B cell (primary cell): ENCODE measurements around the gene SERTAD4. TPM values are rescaled to one million over a fixed set of nuclear protein-coding genes. Genes with fewer than 3 reads are reported as not detected.

Source experiments
- ATAC-seq: fragments of 200-7000 bp; cut with Tn5 transposase; one replicate; pipeline ENCODE4 v1.10.0; 2021; ENCODE audit warnings: low read depth, mild to moderate bottlenecking, moderate number of reproducible peaks, moderate library complexity
- CTCF ChIA-PET: fragments of 350-600 bp; sonication (Branson Sonifier 250); formaldehyde crosslinking; loops from one replicate; lab custom pipeline; 2021; ENCODE audit warnings: antibody characterized with exemption, inconsistent platforms; lab: Charles Lee
- POLR2A ChIA-PET: fragments of 350-600 bp; sonication (Branson Sonifier 250); formaldehyde crosslinking; loops from one replicate; lab custom pipeline; 2021; ENCODE audit warnings: antibody characterized with exemption; lab: Charles Lee
- DNase-seq: peaks from one replicate; pipeline ENCODE4 v3.0.0; 2013
- H2AFZ ChIP-seq: 2 replicates; pipeline ENCODE4 v1.6.1; 2012; ENCODE audit warnings: mild to moderate bottlenecking, low read depth, low read length; ENCODE audit not compliant: insufficient read depth, poor library complexity, severe bottlenecking
- H3K27ac ChIP-seq, 2 donors: 1 replicate in 1 of 2; 2 replicates in 1 of 2; pipeline ENCODE4 v1.5.1; 2012 to 2013; ENCODE audit warnings: low read length in 2 of 2, mild to moderate bottlenecking in 2 of 2, moderate library complexity in 1 of 2
- H3K27me3 ChIP-seq, 4 experiments: fragments of 200-600 bp in 1 of 4; sonication (generic) in 1 of 4; replicated peaks in 1 of 4; 1 replicate in 2 of 4; 2 replicates in 2 of 4; pipeline versions ENCODE4 v1.6.1 to v1.7.0; 2013 to 2016; ENCODE audit warnings: low read length in 3 of 4, mild to moderate bottlenecking in 2 of 4, mixed read lengths in 1 of 4, moderate library complexity in 1 of 4; ENCODE audit not compliant: insufficient read depth in 4 of 4, control insufficient read depth in 3 of 4; ENCODE audit errors: control extremely low read depth in 1 of 4
- H3K36me3 ChIP-seq, 2 experiments: replicated peaks in 1 of 2; 1 replicate in 1 of 2; 2 replicates in 1 of 2; pipeline versions ENCODE4 v1.6.1 to v1.7.1; 2013; ENCODE audit warnings: low read length in 1 of 2; ENCODE audit not compliant: insufficient read depth in 2 of 2, control insufficient read depth in 1 of 2; ENCODE audit errors: control extremely low read depth in 1 of 2, extremely low read depth in 1 of 2
- H3K4me1 ChIP-seq, 2 donors: fragments of 200-600 bp in 1 of 2; sonication (generic) in 1 of 2; 1 replicate in 1 of 2; 2 replicates in 1 of 2; pipeline versions ENCODE4 v1.5.1 to v1.6.1; 2013 to 2017; ENCODE audit warnings: low read length in 2 of 2; ENCODE audit not compliant: control insufficient read depth in 2 of 2, insufficient read depth in 2 of 2
- H3K4me2 ChIP-seq: replicated peaks from 2 replicates; pipeline ENCODE3; 2012; ENCODE audit warnings: mild to moderate bottlenecking, low read depth, low read length; ENCODE audit not compliant: poor library complexity, severe bottlenecking
- H3K4me3 ChIP-seq, 5 experiments: fragments of 200-600 bp in 1 of 5; sonication (generic) in 1 of 5; 1 replicate in 3 of 5; 2 replicates in 2 of 5; pipeline versions ENCODE4 v1.5.1 to v1.7.0; 2011 to 2016; ENCODE audit warnings: low read length in 4 of 5, mild to moderate bottlenecking in 4 of 5, low read depth in 2 of 5, control low read depth in 1 of 5, moderate library complexity in 1 of 5; ENCODE audit not compliant: insufficient read depth in 1 of 5; ENCODE audit errors: control extremely low read depth in 1 of 5, extremely low read depth in 1 of 5
- H3K79me2 ChIP-seq: fragments of 200-600 bp; sonication (generic); one replicate; pipeline ENCODE4 v1.6.0; 2016; ENCODE audit warnings: low read length; ENCODE audit not compliant: control insufficient read depth, insufficient read depth
- H3K9ac ChIP-seq: fragments of 200-600 bp; sonication (generic); 2 replicates; pipeline ENCODE4 v1.6.1; 2017; ENCODE audit warnings: mild to moderate bottlenecking, low read length, moderate library complexity
- H3K9me3 ChIP-seq, 3 donors: one replicate each; pipeline versions ENCODE4 v1.6.1 to v1.7.1; 2013; ENCODE audit warnings: low read length in 2 of 3; ENCODE audit not compliant: control insufficient read depth in 2 of 3, insufficient read depth in 1 of 3; ENCODE audit errors: control extremely low read depth in 1 of 3
- H4K20me1 ChIP-seq: 2 replicates; pipeline ENCODE4 v1.6.0; 2012; ENCODE audit warnings: mild to moderate bottlenecking, low read length; ENCODE audit not compliant: insufficient read depth, control insufficient read depth, poor library complexity, severe bottlenecking
- H3K27ac Mint-ChIP-seq: one replicate; pipeline ENCODE4 v1.8.0; 2021; ENCODE audit warnings: mixed read lengths
- H3K27me3 Mint-ChIP-seq: one replicate; pipeline ENCODE4 v1.8.0; 2021; ENCODE audit warnings: mixed read lengths
- H3K4me1 Mint-ChIP-seq: one replicate; pipeline ENCODE4 v1.8.0; 2021; ENCODE audit warnings: mixed read lengths
- H3K4me3 Mint-ChIP-seq: one replicate; pipeline ENCODE4 v1.8.0; 2021; ENCODE audit warnings: mixed read lengths
- H3K9me3 Mint-ChIP-seq: one replicate; pipeline ENCODE4 v1.8.0; 2022; ENCODE audit warnings: mixed read lengths; ENCODE audit not compliant: insufficient read depth
- CTCF ChIP-seq: fragments of 200-600 bp; IDR thresholded peaks from one replicate; pipeline ENCODE4 v1.8.0; 2022; ENCODE audit warnings: antibody characterized with exemption, mild to moderate bottlenecking
- EZH2 ChIP-seq: IDR thresholded peaks from 2 replicates; pipeline ENCODE4 v1.6.1; 2012; ENCODE audit warnings: borderline replicate concordance, low read depth, mild to moderate bottlenecking, moderate library complexity, low read length; ENCODE audit not compliant: insufficient read depth, poor library complexity, severe bottlenecking
- WGBS: methylation state at CpG from one replicate; pipeline ENCODE4 v1.1.5; 2013; ENCODE audit warnings: missing lambda C conversion rate; ENCODE audit not compliant: insufficient coverage; 5-methylcytosine and 5-hydroxymethylcytosine counted together
- intact Hi-C: fragments of 100-400 bp; cut with micrococcal nuclease; formaldehyde crosslinking; loops from one replicate; pipeline ENCODE4 v1.10.0; 2022
- polyA plus RNA-seq: library from polyadenylated mRNA; depleted of rRNA; stranded (reverse); fragments of >200 nt; gene quantifications from 2 replicates; pipeline ENCODE4 v1.2.3, GENCODE V29; 2012
- total RNA-seq, 2 donors: library from RNA; stranded (reverse); fragments of 120-200 nt in 1 of 2; gene quantifications; 1 replicate in 1 of 2; 2 replicates in 1 of 2; pipeline versions ENCODE4 v1.2.3 to v1.2.4, GENCODE V29; 2013 to 2022

SERTAD4 gene
- total and polyA plus RNA-seq, 2 donors (not counting 1 experiment from before 2014, with no cell fraction given): not detected

- H2AFZ ChIP-seq: no peak overlapping the region
- intact Hi-C loops: no loop called here
- TF ChIP-seq CTCF (no peak), EZH2 (no peak)
- H3K27ac ChIP-seq: no peak overlapping the region
- H3K4me3 Mint-ChIP-seq: no peak overlapping the region
- no peak overlapping the region for H3K9ac ChIP-seq
- ATAC-seq: no peak
- CTCF ChIA-PET: no interaction called here
- peaks cover 55% of the 10 kb centered on the region for H3K27me3 Mint-ChIP-seq
- no peak overlapping the region for H3K4me3 ChIP-seq
- H3K36me3 ChIP-seq: no peaks in the 10 kb centered on the region
- H4K20me1 ChIP-seq: no peaks in the 10 kb centered on the region
- no peaks in the 10 kb centered on the region for H3K9me3 Mint-ChIP-seq
- no peaks in the 10 kb centered on the region for H3K79me2 ChIP-seq
- H3K27ac Mint-ChIP-seq: no peak overlapping the region
- H3K4me1 ChIP-seq: peaks cover 12 to 14% of the 10 kb centered on the region in 2 donors
- no peak overlapping the region for H3K4me2 ChIP-seq
- H3K4me1 Mint-ChIP-seq: peaks cover 3% of the 10 kb centered on the region
- WGBS: no CpG with 5 or more reads among the region's 4 CpGs
- H3K27me3 ChIP-seq: peaks cover 0 to 37% (median 26%) of the 10 kb centered on the region in 4 experiments
- POLR2A ChIA-PET: no interaction called here
- no peaks in the 10 kb centered on the region for H3K9me3 ChIP-seq
- no peak for DNase-seq
These were observed 56.7 kb downstream of the SERTAD4 start for GRCh38 chr1:210289248-210289647.

GRCh38 chr1:210291081-210291764 is 58.6 kb downstream of the SERTAD4 start:
- no peaks in the 10 kb centered on the region for H4K20me1 ChIP-seq
- CTCF ChIA-PET: interaction anchor here (0.7 kb wide), 1 partner anchor 200 kb away, joined by 3 read pairs; no protein-coding TSS in a partner anchor
- H3K9me3 ChIP-seq: no peaks in the 10 kb centered on the region
- H3K79me2 ChIP-seq: no peaks in the 10 kb centered on the region
- no peak for TF ChIP-seq EZH2
- H3K4me2 ChIP-seq: peak overlapping the region; percentile 76
- 82% methylated on average over 3 of the region's 8 CpGs for WGBS
- POLR2A ChIA-PET: no interaction called here
- no peak overlapping the region for H2AFZ ChIP-seq
- H3K4me1 Mint-ChIP-seq: peaks cover 3% of the 10 kb centered on the region
- H3K9me3 Mint-ChIP-seq: no peaks in the 10 kb centered on the region
- peaks cover 12 to 14% of the 10 kb centered on the region in 2 donors for H3K4me1 ChIP-seq
- intact Hi-C loops: no loop called here
- no peaks in the 10 kb centered on the region for H3K36me3 ChIP-seq
- no peak overlapping the region for H3K27ac Mint-ChIP-seq
- no peak overlapping the region for H3K4me3 Mint-ChIP-seq
- peaks cover 49% of the 10 kb centered on the region for H3K27me3 Mint-ChIP-seq
- peaks cover 0 to 41% (median 25%) of the 10 kb centered on the region in 4 experiments for H3K27me3 ChIP-seq
- no peak for ATAC-seq
- H3K27ac ChIP-seq: no peak overlapping the region
- DNase-seq: no peak
- H3K4me3 ChIP-seq: no peak overlapping the region
- H3K9ac ChIP-seq: no peak overlapping the region
